Muscle layer of duodenum (tissue), 2 donors: ENCODE measurements around the gene ANO6.

Experiments used
- H3K27ac ChIP-seq: one replicate; pipeline ENCODE4 v1.7.0; 2013; ENCODE audit warnings: mild to moderate bottlenecking, low read length
- H3K27me3 ChIP-seq: one replicate; pipeline ENCODE4 v1.7.0; 2013; ENCODE audit warnings: low read depth, mild to moderate bottlenecking, control low read depth, low read length
- H3K36me3 ChIP-seq, 2 donors: one replicate each; pipeline ENCODE4 v1.7.0; 2013; ENCODE audit warnings: low read length in 2 of 2, control low read depth in 1 of 2, mild to moderate bottlenecking in 1 of 2; ENCODE audit not compliant: insufficient read depth in 2 of 2, control insufficient read depth in 1 of 2
- H3K4me1 ChIP-seq, 2 donors: one replicate each; pipeline ENCODE4 v1.7.0; 2013; ENCODE audit warnings: low read length in 2 of 2, mild to moderate bottlenecking in 2 of 2, control low read depth in 1 of 2, moderate library complexity in 1 of 2; ENCODE audit not compliant: insufficient read depth in 2 of 2, control insufficient read depth in 1 of 2
- H3K4me3 ChIP-seq, 2 donors: one replicate each; pipeline ENCODE4 v1.7.0; 2013; ENCODE audit warnings: low read length in 2 of 2, low read depth in 1 of 2, mild to moderate bottlenecking in 1 of 2
- H3K9me3 ChIP-seq, 2 donors: one replicate each; pipeline ENCODE4 v1.7.0; 2013; ENCODE audit warnings: low read length in 2 of 2, control low read depth in 1 of 2, mild to moderate bottlenecking in 1 of 2; ENCODE audit not compliant: control insufficient read depth in 1 of 2
- donor health status: healthy.

Gene ANO6

GRCh38 chr12:45433441-45433868 lies 217.6 kb downstream of the ANO6 start:
- H3K27me3 ChIP-seq: no peaks in the 10 kb centered on the region
- no peak overlapping the region for H3K4me3 ChIP-seq
- no peak overlapping the region for H3K27ac ChIP-seq
- no peaks in the 10 kb centered on the region for H3K9me3 ChIP-seq
- H3K36me3 ChIP-seq: peaks cover 14 to 35% of the 10 kb centered on the region in 2 donors
- H3K4me1 ChIP-seq: no peaks in the 10 kb centered on the region

GRCh38 chr12:45434094-45434493 lies 218.2 kb downstream of the ANO6 start:
- Histone ChIP-seq H3K27me3 (no peaks in the 10 kb centered on the region), H3K27ac (no peak overlapping the region), H3K4me3 (no peak overlapping the region), H3K36me3 (peaks cover 11 to 34% of the 10 kb centered on the region in 2 donors), H3K9me3 (no peaks in the 10 kb centered on the region), H3K4me1 (no peaks in the 10 kb centered on the region)

GRCh38 chr12:45435945-45436710 lies 220.2 kb downstream of the ANO6 start:
- no peak overlapping the region for H3K4me3 ChIP-seq
- H3K27me3 ChIP-seq: no peaks in the 10 kb centered on the region
- H3K4me1 ChIP-seq: no peaks in the 10 kb centered on the region
- H3K9me3 ChIP-seq: peaks cover 0 to 1% of the 10 kb centered on the region in 2 donors
- peaks cover 0 to 16% of the 10 kb centered on the region in 2 donors for H3K36me3 ChIP-seq
- no peak overlapping the region for H3K27ac ChIP-seq

- H3K4me1 ChIP-seq: no peaks in the 10 kb centered on the region
- peaks cover 6 to 9% of the 10 kb centered on the region in 2 donors for H3K9me3 ChIP-seq
- H3K36me3 ChIP-seq: peaks cover 0 to 4% of the 10 kb centered on the region in 2 donors
- no peak overlapping the region for H3K27ac ChIP-seq
- no peaks in the 10 kb centered on the region for H3K27me3 ChIP-seq
- H3K4me3 ChIP-seq: no peak overlapping the region
Measured at GRCh38 chr12:45439039-45439438, 223.1 kb downstream of the ANO6 start.

- Histone ChIP-seq H3K9me3 (peaks cover 9 to 26% of the 10 kb centered on the region in 2 donors), H3K27me3 (no peaks in the 10 kb centered on the region), H3K27ac (no peak overlapping the region), H3K4me3 (no peak overlapping the region), H3K36me3 (no peaks in the 10 kb centered on the region), H3K4me1 (no peaks in the 10 kb centered on the region)
Measured at GRCh38 chr12:45446013-45446412, 230.1 kb downstream of the ANO6 start.

GRCh38 chr12:45458238-45458637 lies 242.3 kb downstream of the ANO6 start:
- Histone ChIP-seq H3K4me3 (no peak overlapping the region), H3K27ac (no peak overlapping the region), H3K27me3 (no peaks in the 10 kb centered on the region), H3K9me3 (no peaks in the 10 kb centered on the region), H3K4me1 (no peaks in the 10 kb centered on the region), H3K36me3 (no peaks in the 10 kb centered on the region)

- no peaks in the 10 kb centered on the region for H3K36me3 ChIP-seq
- no peaks in the 10 kb centered on the region for H3K4me1 ChIP-seq
- H3K4me3 ChIP-seq: no peak overlapping the region
- H3K9me3 ChIP-seq: no peaks in the 10 kb centered on the region
- no peaks in the 10 kb centered on the region for H3K27me3 ChIP-seq
- H3K27ac ChIP-seq: no peak overlapping the region
Measured at GRCh38 chr12:45458854-45459807, 243.2 kb downstream of the ANO6 start.

GRCh38 chr12:45462506-45462905 lies 246.6 kb downstream of the ANO6 start:
- no peaks in the 10 kb centered on the region for H3K27me3 ChIP-seq
- no peaks in the 10 kb centered on the region for H3K9me3 ChIP-seq
- no peak overlapping the region for H3K4me3 ChIP-seq
- no peaks in the 10 kb centered on the region for H3K4me1 ChIP-seq
- no peaks in the 10 kb centered on the region for H3K36me3 ChIP-seq
- no peak overlapping the region for H3K27ac ChIP-seq

- no peaks in the 10 kb centered on the region for H3K9me3 ChIP-seq
- H3K27ac ChIP-seq: no peak overlapping the region
- no peaks in the 10 kb centered on the region for H3K4me1 ChIP-seq
- H3K36me3 ChIP-seq: no peaks in the 10 kb centered on the region
- no peak overlapping the region for H3K4me3 ChIP-seq
- H3K27me3 ChIP-seq: no peaks in the 10 kb centered on the region
Measured at GRCh38 chr12:45464699-45465098, 248.8 kb downstream of the ANO6 start.

GRCh38 chr12:45468751-45469615 lies 253.1 kb downstream of the ANO6 start:
- no peaks in the 10 kb centered on the region for H3K36me3 ChIP-seq
- H3K27me3 ChIP-seq: no peaks in the 10 kb centered on the region
- no peak overlapping the region for H3K27ac ChIP-seq
- no peaks in the 10 kb centered on the region for H3K4me1 ChIP-seq
- H3K9me3 ChIP-seq: no peaks in the 10 kb centered on the region
- no peak overlapping the region for H3K4me3 ChIP-seq

GRCh38 chr12:45469902-45470301 lies 254.0 kb downstream of the ANO6 start:
- Histone ChIP-seq H3K27ac (no peak overlapping the region), H3K27me3 (no peaks in the 10 kb centered on the region), H3K36me3 (no peaks in the 10 kb centered on the region)

More at GRCh38 chr12:45469902-45470301, 254.0 kb downstream of the ANO6 start:
- no peaks in the 10 kb centered on the region for H3K9me3 ChIP-seq
- no peak overlapping the region for H3K4me3 ChIP-seq
- H3K4me1 ChIP-seq: no peaks in the 10 kb centered on the region
